NCI-H2196 treated with DMSO at 0.1 percent for 48 hours (cell line): ENCODE measurements around the gene EIF2B1.
"Not testable (repeated sequence)": the region's sequence is repeated elsewhere in the genome, so short reads cannot be mapped to it uniquely, and the experiment has no call there.

Experiments used
- DNase-seq: peaks from one replicate; lab custom pipeline; 2025; ENCODE audit not compliant: unreplicated experiment; lab: John Stamatoyannopoulos, UW

The EIF2B1 gene

GRCh38 chr12:123621101-123621500 lies 12.4 kb downstream of the EIF2B1 start:
- DNase-seq: no peak

- no peak for DNase-seq
These were observed 15.9 kb downstream of the EIF2B1 start for GRCh38 chr12:123617580-123617979.

- DNase-seq: no peak
These were observed 16.3 kb downstream of the EIF2B1 start for GRCh38 chr12:123617144-123617543.

GRCh38 chr12:123614531-123614930 lies 19.0 kb downstream of the EIF2B1 start:
- no peak for DNase-seq

GRCh38 chr12:123614110-123614509 lies 19.4 kb downstream of the EIF2B1 start:
- DNase-seq: no peak

- no peak for DNase-seq
These were observed 25.3 kb downstream of the EIF2B1 start for GRCh38 chr12:123608182-123608581.

- no peak for DNase-seq
These were observed 25.7 kb downstream of the EIF2B1 start for GRCh38 chr12:123607756-123608155.

- not testable (repeated sequence) for DNase-seq
These were observed 30.0 kb downstream of the EIF2B1 start for GRCh38 chr12:123603495-123603894.

GRCh38 chr12:123602651-123603195 lies 30.8 kb downstream of the EIF2B1 start:
- DNase-seq: no peak

- DNase-seq: peak; percentile 76
These were observed 31.6 kb downstream of the EIF2B1 start, which contains the start of gene DDX55 for GRCh38 chr12:123601602-123602489. TSS of gene DDX55 (plus strand) at chr12:123602099. CDS start at chr12:123602149, 50 bp downstream.

GRCh38 chr12:123599721-123600120 lies 33.8 kb downstream of the EIF2B1 start:
- DNase-seq: no peak

- DNase-seq: no peak
These were observed 34.2 kb downstream of the EIF2B1 start for GRCh38 chr12:123599310-123599709.

GRCh38 chr12:123598522-123598921 lies 35.0 kb downstream of the EIF2B1 start:
- DNase-seq: no peak

GRCh38 chr12:123597100-123597499 lies 36.4 kb downstream of the EIF2B1 start:
- no peak for DNase-seq

GRCh38 chr12:123595729-123596128 lies 37.8 kb downstream of the EIF2B1 start:
- DNase-seq: no peak

GRCh38 chr12:123591702-123592481 lies 41.6 kb downstream of the EIF2B1 start:
- no peak for DNase-seq

- DNase-seq: no peak
These were observed 52.7 kb downstream of the EIF2B1 start for GRCh38 chr12:123580772-123581171.

- not testable (repeated sequence) for DNase-seq
These were observed 54.7 kb downstream of the EIF2B1 start for GRCh38 chr12:123578829-123579228.

- DNase-seq: no peak
These were observed 55.2 kb downstream of the EIF2B1 start for GRCh38 chr12:123578243-123578642.

GRCh38 chr12:123576611-123577010 lies 56.9 kb downstream of the EIF2B1 start:
- DNase-seq: no peak

- DNase-seq: no peak
These were observed 59.6 kb downstream of the EIF2B1 start for GRCh38 chr12:123573870-123574269.

GRCh38 chr12:123572391-123572790 lies 61.1 kb downstream of the EIF2B1 start:
- no peak for DNase-seq
